Dendritic cell treated with granulocyte-macrophage colony-stimulating factor and Interleukin-4, amounts not matched to agents 40 ng/mL and 50 ng/mL, for 4 days (primary cell): ENCODE measurements around the gene PDIA3.

ENCODE experiments used
- H3K27ac Mint-ChIP-seq: one replicate; pipeline ENCODE4 v1.8.0; 2022; ENCODE audit warnings: mild to moderate bottlenecking, mixed read lengths
- H3K27me3 Mint-ChIP-seq: one replicate; pipeline ENCODE4 v1.8.0; 2022; ENCODE audit warnings: mild to moderate bottlenecking, mixed read lengths
- H3K36me3 Mint-ChIP-seq: one replicate; pipeline ENCODE4 v1.8.0; 2022; ENCODE audit warnings: low read depth, mixed read lengths
- H3K4me1 Mint-ChIP-seq: one replicate; pipeline ENCODE4 v1.8.0; 2022; ENCODE audit warnings: low read depth, mixed read lengths
- H3K4me3 Mint-ChIP-seq: one replicate; pipeline ENCODE4 v1.8.0; 2022; ENCODE audit warnings: mild to moderate bottlenecking, moderate library complexity, mixed read lengths
- H3K9me3 Mint-ChIP-seq: one replicate; pipeline ENCODE4 v1.8.0; 2022; ENCODE audit warnings: mixed read lengths
- intact Hi-C: fragments of 100-400 bp; cut with micrococcal nuclease; formaldehyde crosslinking; loops from one replicate; pipeline ENCODE4 v1.15.0; 2022

The PDIA3 gene

DNA sequence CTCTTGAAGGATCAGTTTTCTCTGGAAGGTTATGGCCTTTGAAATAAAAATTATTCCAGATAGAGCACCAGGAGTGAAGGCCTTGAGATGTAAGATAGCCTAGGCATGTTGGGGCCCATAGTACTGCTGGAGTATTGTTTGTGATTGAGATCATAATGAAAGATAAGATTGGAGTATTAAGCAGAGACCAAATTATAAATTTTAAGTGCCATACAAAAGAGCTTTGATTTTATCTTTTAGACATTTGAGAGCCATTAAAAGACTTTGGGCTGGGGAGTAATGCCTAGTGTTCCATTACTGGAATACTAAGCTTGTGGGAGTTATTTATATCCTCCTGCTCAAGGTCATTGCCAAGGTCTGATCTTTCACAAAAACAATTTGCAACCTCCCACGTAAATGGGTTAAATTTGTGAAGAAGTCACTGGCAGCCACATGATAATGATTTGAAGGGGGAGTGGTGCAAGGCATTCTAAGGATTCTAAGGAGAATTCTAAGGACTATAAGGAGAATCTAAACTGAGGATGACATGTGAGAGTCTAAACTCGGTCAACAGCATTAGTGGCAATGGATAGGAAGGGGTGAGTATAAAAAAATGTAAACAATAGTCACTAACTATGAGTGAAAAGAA, 17.7 kb downstream of the PDIA3 start:
- Mint-ChIP-seq H3K4me1 (peaks cover 2% of the 10 kb centered on the region), H3K27ac (no peak overlapping the region), H3K27me3 (no peaks in the 10 kb centered on the region), H3K36me3 (peaks cover 100% of the 10 kb centered on the region), H3K9me3 (no peaks in the 10 kb centered on the region), H3K4me3 (no peak overlapping the region)
- intact Hi-C loops = no loop called here

DNA sequence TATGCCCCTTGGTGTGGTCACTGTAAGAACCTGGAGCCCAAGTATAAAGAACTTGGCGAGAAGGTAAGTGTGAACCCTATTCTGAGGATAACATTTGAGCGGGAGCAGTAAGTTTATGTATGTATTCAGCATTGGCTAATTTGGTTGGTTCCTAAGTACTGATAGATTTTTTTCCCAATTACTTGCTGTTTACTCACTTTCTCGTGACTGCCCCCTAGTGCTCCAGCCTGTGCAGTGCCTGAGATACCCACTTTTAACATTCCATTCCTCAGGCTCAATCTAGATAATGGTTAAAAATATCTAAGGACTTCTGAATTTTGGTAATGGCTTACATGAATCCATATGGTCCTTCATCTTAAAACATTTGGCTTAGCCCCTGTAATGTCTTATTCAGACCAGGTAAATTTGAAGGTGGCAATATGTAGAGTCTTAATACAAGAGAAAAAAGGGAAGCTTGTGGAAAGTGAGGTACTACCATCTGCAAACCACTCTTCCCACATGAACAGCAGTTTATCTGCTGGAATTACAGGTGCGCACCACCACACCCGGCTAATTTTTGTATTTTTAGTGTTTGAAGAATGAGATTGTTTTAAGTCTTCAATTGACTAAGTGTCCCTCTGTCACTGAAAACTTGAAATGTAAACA, 23.5 kb downstream of the PDIA3 start:
- H3K4me3 Mint-ChIP-seq = no peak overlapping the region
- peak overlapping the region; percentile 78 for H3K27ac Mint-ChIP-seq
- peaks cover 97% of the 10 kb centered on the region for H3K36me3 Mint-ChIP-seq
- no peaks in the 10 kb centered on the region for H3K9me3 Mint-ChIP-seq
- no peaks in the 10 kb centered on the region for H3K27me3 Mint-ChIP-seq
- intact Hi-C loops = loop anchor here (10.0 kb wide), 1 partner anchor 55 kb away; the partner anchor contains the start of genes MFAP1 and WDR76
- peaks cover 55% of the 10 kb centered on the region for H3K4me1 Mint-ChIP-seq

DNA sequence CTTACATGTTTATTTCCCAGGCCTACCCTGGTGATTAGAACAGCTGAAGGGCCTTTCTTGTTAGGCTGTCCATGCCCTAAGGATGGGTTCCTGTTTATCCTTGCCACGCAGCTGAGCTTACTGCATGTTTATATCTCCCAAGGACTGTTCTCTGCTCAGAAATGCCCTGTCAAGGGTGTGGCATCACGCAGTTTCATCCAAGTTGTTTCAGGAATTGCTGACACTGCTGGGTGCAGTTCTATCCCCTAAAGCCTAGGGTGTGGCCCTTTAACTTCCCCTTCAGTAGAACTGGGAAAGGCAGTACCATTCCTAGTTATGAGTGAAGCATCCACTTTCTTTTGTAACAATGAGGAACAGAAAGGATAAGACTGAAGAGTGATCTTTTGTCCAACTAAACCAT, 25.6 kb downstream of the PDIA3 start:
- H3K36me3 Mint-ChIP-seq = peaks cover 96% of the 10 kb centered on the region
- intact Hi-C loops = loop anchor here (10.0 kb wide), 1 partner anchor 53 kb away; the partner anchor contains the start of genes MFAP1 and WDR76
- no peaks in the 10 kb centered on the region for H3K9me3 Mint-ChIP-seq
- H3K27me3 Mint-ChIP-seq = no peaks in the 10 kb centered on the region
- H3K27ac Mint-ChIP-seq = peak overlapping the region; percentile 78
- H3K4me1 Mint-ChIP-seq = peaks cover 74% of the 10 kb centered on the region
- no peak overlapping the region for H3K4me3 Mint-ChIP-seq

DNA sequence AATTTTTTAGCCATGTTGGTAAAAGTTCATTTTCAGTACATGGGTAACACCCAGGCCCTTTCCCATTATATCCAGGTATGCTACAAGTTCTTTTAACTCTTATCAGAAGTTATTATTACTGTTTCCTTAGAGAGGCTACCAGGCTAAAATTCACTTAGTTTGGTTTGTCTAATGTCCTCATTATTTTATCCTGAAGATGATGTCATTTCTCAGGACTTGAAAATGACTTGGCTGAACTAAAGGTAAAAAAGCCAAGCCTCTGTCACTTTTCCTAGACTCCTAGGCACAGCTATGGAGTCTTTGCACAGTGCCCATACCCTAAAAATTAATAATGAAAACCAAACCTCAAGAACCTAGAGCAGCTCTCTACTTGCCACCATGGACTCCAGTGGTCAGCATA, 26.4 kb downstream of the PDIA3 start:
- no peaks in the 10 kb centered on the region for H3K9me3 Mint-ChIP-seq
- peaks cover 88% of the 10 kb centered on the region for H3K36me3 Mint-ChIP-seq
- H3K4me3 Mint-ChIP-seq = no peak overlapping the region
- peak overlapping the region; percentile 78 for H3K27ac Mint-ChIP-seq
- no peaks in the 10 kb centered on the region for H3K27me3 Mint-ChIP-seq
- intact Hi-C loops = loop anchor here (10.0 kb wide), 1 partner anchor 52 kb away; the partner anchor contains the start of genes MFAP1 and WDR76
- peaks cover 74% of the 10 kb centered on the region for H3K4me1 Mint-ChIP-seq

DNA sequence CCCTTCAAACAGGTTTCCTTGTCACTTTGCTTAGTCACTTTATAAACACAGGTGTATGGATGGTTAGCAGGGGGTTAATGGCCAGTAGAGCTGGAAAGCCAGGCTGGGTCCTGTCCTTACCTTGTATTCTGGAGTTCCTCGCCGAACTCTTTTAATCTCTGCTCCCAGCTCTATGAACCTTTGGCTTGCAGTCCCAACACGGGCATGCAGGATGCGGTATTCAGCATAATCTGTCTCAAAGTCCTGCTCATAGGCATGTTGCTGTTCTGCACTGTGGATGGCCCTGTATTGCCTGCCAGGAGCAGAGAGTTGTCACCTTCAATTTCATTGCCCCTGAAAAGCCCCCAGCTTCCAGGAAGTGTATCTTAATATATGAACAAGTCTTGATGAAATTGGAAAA, 27.8 kb downstream of the PDIA3 start:
- peaks cover 74% of the 10 kb centered on the region for H3K36me3 Mint-ChIP-seq
- intact Hi-C loops = loop anchor here (10.0 kb wide), 1 partner anchor 51 kb away; the partner anchor contains the start of genes MFAP1 and WDR76
- no peak overlapping the region for H3K4me3 Mint-ChIP-seq

DNA sequence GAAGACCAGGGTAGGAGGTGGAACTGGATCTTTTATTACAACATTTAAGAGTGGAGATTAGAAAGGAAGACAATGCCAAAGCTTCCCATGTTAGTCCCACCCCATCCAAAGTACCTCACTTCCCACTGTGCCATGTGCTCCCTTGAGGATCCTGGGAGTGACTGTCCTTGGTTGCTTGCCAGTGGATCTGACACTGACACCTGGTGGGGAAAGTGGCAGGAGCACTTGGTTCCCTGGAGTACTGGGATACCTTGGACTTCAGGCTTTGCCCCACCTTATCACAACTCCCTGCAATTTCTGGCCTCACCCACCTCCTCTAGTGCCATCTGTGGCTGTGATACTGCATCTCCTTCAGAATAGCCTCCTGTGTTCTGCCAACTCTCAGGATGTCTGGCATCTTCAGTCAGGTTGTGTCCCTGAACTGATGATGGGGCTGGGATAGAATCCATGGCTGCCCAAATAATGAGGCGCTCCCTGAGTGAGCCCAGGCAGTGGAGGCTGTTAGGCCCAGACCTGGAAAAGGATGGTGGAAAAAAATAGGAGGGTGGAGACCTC, 29.2 kb downstream of the PDIA3 start:
- H3K4me3 Mint-ChIP-seq = peak overlapping the region; percentile 88
- H3K36me3 Mint-ChIP-seq = peaks cover 59% of the 10 kb centered on the region
- H3K9me3 Mint-ChIP-seq = no peaks in the 10 kb centered on the region
- peaks cover 69% of the 10 kb centered on the region for H3K4me1 Mint-ChIP-seq
- peak overlapping the region; percentile 95 for H3K27ac Mint-ChIP-seq
- H3K27me3 Mint-ChIP-seq = no peaks in the 10 kb centered on the region
- intact Hi-C loops = loop anchor here (10.0 kb wide), 1 partner anchor 49 kb away; the partner anchor contains the start of genes MFAP1 and WDR76

More for the DNA sequence above, 27.8 kb downstream of the PDIA3 start:
- Mint-ChIP-seq H3K27me3 (no peaks in the 10 kb centered on the region), H3K9me3 (no peaks in the 10 kb centered on the region), H3K4me1 (peaks cover 77% of the 10 kb centered on the region), H3K27ac (peak overlapping the region; percentile 95)

DNA sequence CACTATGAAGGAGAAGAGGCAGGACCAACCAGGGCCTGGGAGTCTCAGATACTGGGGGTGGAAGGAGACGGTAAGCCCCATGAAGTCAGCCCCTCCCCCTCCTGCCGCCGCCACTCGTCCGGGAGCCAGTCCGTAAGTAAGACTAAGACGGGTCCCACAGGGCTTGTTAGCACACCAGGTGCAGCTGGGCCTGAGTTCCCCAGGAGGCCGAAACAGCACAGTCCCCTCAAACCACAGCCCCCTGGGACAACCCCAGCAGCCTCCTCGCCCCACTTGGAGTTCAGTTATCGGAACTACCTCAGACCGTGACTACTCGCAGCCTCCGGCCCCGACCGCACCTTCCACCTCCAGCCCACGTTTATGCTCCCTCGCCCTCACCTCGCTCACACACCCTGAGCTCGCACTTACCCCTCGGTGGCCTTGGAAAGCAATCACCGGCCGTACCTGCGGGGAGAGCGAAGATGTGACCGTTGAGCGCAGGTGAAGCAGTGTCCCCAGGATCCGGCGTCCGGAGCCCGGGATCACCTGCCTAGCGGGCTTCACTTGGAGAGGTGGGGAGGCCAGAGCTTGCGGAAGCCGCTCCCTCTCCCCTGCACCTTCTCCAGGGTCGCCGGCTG, 30.0 kb downstream of the PDIA3 start:
- peak overlapping the region; percentile 95 for H3K27ac Mint-ChIP-seq

DNA sequence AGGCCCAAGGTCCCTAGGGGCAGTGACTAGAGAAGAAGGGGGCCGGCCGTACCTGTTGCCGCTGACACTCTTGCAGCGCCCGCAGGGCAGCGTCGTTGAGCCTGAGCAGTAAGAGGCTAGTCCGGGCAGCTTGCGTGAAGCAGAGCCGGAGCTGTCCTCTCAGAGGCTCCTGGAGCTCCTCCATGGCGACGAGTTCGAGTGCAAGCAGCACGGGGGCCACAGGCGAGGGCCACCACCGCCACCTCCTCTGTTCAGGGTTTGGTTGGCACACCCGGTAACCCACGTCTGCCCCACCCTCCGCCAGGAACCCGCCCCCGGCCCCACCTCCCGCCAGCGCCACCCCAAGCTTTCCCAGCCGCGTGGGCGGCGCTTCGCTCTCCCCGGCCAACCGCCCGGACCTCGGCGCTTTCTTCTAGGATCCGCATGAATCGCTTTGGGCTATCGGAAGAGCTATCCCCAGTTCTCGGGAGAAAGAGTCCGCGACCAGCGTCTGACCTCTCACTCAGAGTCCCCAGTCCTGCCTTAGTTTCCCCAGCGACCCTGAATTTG, 30.6 kb downstream of the PDIA3 start, which contains the start of gene ELL3:
TSS of gene ELL3 (minus strand) at position 249 of the 549 bp plus-strand sequence. CDS start at position 184, 65 bp downstream.
- intact Hi-C loops = loop anchor here (1.0 to 10.0 kb wide), 2 partner anchors 17 to 48 kb away; partner anchors contain the start of genes MFAP1 and WDR76
- H3K4me1 Mint-ChIP-seq = peaks cover 56% of the 10 kb centered on the region
- no peaks in the 10 kb centered on the region for H3K9me3 Mint-ChIP-seq
- peaks cover 46% of the 10 kb centered on the region for H3K36me3 Mint-ChIP-seq
- peak within 1 kb of the TSS; percentile 95 for H3K27ac Mint-ChIP-seq
- no peaks in the 10 kb centered on the region for H3K27me3 Mint-ChIP-seq
- H3K4me3 Mint-ChIP-seq = peak within 1 kb of the TSS; percentile 88

More for the DNA sequence above, 30.0 kb downstream of the PDIA3 start:
- H3K4me1 Mint-ChIP-seq = peaks cover 62% of the 10 kb centered on the region
- H3K36me3 Mint-ChIP-seq = peaks cover 52% of the 10 kb centered on the region
- peak overlapping the region; percentile 88 for H3K4me3 Mint-ChIP-seq
- intact Hi-C loops = loop anchor here (10.0 kb wide), 1 partner anchor 49 kb away; the partner anchor contains the start of genes MFAP1 and WDR76
- no peaks in the 10 kb centered on the region for H3K27me3 Mint-ChIP-seq
- no peaks in the 10 kb centered on the region for H3K9me3 Mint-ChIP-seq

DNA sequence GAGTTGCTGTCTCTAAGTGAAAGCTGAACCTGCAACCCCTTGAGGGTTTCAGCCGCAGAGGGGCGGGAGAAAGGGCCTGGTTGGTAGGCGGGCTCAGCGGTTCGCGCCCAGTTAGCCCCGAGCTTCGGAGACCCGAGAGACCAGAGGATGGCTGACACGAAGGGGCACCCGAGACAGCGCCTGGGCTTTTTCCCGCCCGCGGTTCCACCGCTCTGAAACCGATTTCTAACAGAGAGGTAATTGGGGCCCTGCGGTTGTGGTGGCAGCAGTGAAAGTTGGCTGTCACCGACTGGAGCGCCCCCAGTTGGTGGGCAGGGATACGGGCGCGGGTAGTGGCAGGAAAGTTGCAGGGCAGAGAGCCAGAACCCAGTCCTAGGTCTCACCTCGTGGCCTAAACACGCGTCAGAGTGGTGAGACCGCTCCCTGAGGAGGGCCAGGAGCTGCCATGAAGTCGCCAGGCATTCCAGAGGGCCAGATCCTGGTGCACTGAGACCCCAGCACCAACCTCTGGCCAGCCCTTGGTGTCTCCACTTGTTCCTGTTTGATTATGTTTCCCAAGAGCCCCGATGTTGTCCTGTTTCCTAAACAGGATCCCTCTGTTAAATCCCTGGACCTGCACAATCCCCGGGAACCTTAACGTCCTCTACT, 31.2 kb downstream of the PDIA3 start:
- Mint-ChIP-seq H3K27ac (peak overlapping the region; percentile 95), H3K36me3 (peaks cover 43% of the 10 kb centered on the region), H3K27me3 (no peaks in the 10 kb centered on the region), H3K4me1 (peaks cover 50% of the 10 kb centered on the region), H3K4me3 (peak overlapping the region; percentile 88), H3K9me3 (no peaks in the 10 kb centered on the region)
- intact Hi-C loops = loop anchor here (1.0 to 10.0 kb wide), 2 partner anchors 16 to 47 kb away; partner anchors contain the start of genes MFAP1 and WDR76

DNA sequence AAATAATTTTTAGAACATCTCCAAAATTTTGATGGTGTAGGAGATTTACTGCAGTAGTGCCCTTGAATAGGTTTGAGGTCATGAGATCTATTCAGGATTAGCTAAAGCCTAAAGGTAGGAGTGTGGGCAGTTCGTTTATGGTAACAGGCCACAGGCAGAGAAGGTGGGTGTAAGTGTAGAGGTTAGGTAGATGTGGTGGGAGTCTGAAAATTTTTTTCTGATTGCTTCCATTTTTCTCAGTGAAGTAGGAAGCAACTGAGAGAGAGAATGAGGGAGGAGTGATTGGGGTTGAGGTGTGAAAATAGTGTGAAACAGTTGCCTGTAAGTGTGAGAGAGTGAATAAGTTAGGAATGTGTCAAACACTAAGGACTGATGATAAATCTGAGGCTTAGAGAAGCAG, 32.8 kb downstream of the PDIA3 start:
- Mint-ChIP-seq H3K27ac (no peak overlapping the region), H3K36me3 (peaks cover 27% of the 10 kb centered on the region), H3K4me1 (peaks cover 35% of the 10 kb centered on the region), H3K27me3 (no peaks in the 10 kb centered on the region), H3K4me3 (no peak overlapping the region), H3K9me3 (no peaks in the 10 kb centered on the region)
- intact Hi-C loops = loop anchor here (10.0 kb wide), 1 partner anchor 46 kb away; the partner anchor contains the start of genes MFAP1 and WDR76

DNA sequence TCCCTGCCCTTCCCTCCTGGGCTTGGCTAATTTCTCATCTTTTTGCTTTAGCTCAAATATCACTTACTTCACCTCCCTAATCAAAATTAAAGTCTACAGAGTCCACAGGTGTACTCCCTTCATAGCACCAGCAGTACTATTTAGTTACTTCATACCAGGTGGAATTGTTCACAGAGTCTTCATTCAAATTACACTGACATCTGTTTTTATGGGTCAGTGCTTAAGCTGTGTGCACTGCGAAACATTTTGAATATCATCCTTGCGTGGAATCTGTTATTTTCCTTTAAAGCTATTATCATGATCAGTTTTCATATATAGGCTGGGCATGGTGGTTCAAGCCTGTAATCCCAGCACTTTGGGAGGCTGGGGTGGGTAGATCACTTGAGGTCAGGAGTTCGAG, 43.2 kb downstream of the PDIA3 start:
- Mint-ChIP-seq H3K36me3 (peaks cover 30% of the 10 kb centered on the region), H3K4me1 (peaks cover 20% of the 10 kb centered on the region), H3K27ac (no peak overlapping the region), H3K4me3 (no peak overlapping the region), H3K9me3 (no peaks in the 10 kb centered on the region), H3K27me3 (no peaks in the 10 kb centered on the region)
- intact Hi-C loops = no loop called here

DNA sequence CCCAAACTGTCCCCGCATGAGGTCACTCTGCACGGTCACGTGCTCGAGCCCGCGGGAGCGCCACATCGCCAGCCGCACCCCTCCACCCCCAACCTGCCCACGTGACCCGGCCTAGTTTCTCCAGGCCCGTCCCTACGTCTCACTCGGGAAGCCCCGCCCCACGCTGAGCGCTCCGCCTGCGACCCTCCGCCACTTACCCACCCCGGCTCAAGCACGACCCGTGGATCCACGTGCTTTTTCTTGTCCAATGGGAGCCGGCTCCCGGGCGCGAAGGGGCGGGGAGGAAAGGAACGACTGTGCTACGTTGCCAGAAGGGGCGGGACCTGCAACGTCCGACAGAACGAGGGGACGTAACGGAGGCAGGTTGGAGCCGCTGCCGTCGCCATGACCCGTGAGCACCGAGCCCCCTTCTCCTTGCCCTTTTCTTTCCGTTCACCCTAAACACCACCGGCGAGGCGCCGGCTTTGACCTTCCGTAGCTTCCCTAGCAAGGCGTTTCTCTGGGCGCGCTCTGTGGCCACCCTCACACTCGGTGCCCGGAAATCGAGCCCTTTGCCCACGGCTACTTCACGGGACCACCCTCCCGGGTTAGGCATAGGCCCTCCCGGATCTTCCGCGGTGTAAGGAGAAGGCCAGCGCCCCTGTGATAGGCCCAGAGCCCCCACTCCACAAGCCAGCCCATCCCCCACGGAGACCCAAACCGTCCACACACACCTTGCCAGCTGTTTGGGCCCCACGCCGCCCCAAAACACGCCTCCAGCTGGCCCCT, 45.9 kb downstream of the PDIA3 start, which contains the start of gene SERF2:
TSS of gene SERF2 (plus strand) at position 328 of the 768 bp plus-strand sequence. CDS start at position 385, 57 bp downstream.
- intact Hi-C loops = no loop called here
- Mint-ChIP-seq H3K9me3 (no peaks in the 10 kb centered on the region), H3K27ac (peak within 1 kb of the TSS; percentile 100), H3K4me1 (peaks cover 46% of the 10 kb centered on the region), H3K36me3 (peaks cover 58% of the 10 kb centered on the region), H3K4me3 (peak within 1 kb of the TSS; percentile 82), H3K27me3 (no peaks in the 10 kb centered on the region)
